ENCODE measurements around the gene EEIG2.
"Not testable (repeated sequence)": the region's sequence is repeated elsewhere in the genome, so short reads cannot be mapped to it uniquely, and the experiment has no call there.

Gene EEIG2

GRCh38 chr1:108532730-108533129 lies 27.2 kb upstream of the EEIG2 start:
- no peak overlapping the region for H3K27ac ChIP-seq (ENCODE audit: low read depth, low read length)
- H3K36me3 ChIP-seq (ENCODE audit: control insufficient read depth, insufficient read depth, low read length): no peaks in the 10 kb centered on the region
- no peak overlapping the region for H3K4me3 ChIP-seq (ENCODE audit: low read length)
- H3K4me1 ChIP-seq (ENCODE audit: control insufficient read depth, insufficient read depth, low read length): no peaks in the 10 kb centered on the region
- H3K9ac ChIP-seq (ENCODE audit: low read length): no peak overlapping the region
- H3K27me3 ChIP-seq (ENCODE audit: control insufficient read depth, insufficient read depth, low read length): no peaks in the 10 kb centered on the region

GRCh38 chr1:108533351-108534083 lies 26.4 kb upstream of the EEIG2 start:
- Histone ChIP-seq H3K4me1 (ENCODE audit: control insufficient read depth, insufficient read depth, low read length) (no peaks in the 10 kb centered on the region), H3K9ac (ENCODE audit: low read length) (no peak overlapping the region), H3K4me3 (ENCODE audit: low read length) (no peak overlapping the region), H3K27ac (ENCODE audit: low read depth, low read length) (no peak overlapping the region), H3K27me3 (ENCODE audit: control insufficient read depth, insufficient read depth, low read length) (no peaks in the 10 kb centered on the region), H3K36me3 (ENCODE audit: control insufficient read depth, insufficient read depth, low read length) (no peaks in the 10 kb centered on the region)

GRCh38 chr1:108534759-108535158 lies 25.1 kb upstream of the EEIG2 start:
- no peaks in the 10 kb centered on the region for H3K27me3 ChIP-seq (ENCODE audit: control insufficient read depth, insufficient read depth, low read length)

GRCh38 chr1:108535315-108535897 lies 24.5 kb upstream of the EEIG2 start:
- H3K36me3 ChIP-seq (ENCODE audit: control insufficient read depth, insufficient read depth, low read length); H3K27me3 ChIP-seq (ENCODE audit: control insufficient read depth, insufficient read depth, low read length); H3K27ac ChIP-seq (ENCODE audit: low read depth, low read length); H3K4me1 ChIP-seq (ENCODE audit: control insufficient read depth, insufficient read depth, low read length); H3K9ac ChIP-seq (ENCODE audit: low read length); H3K4me3 ChIP-seq (ENCODE audit: low read length): not testable (repeated sequence)

More at GRCh38 chr1:108534759-108535158, 25.1 kb upstream of the EEIG2 start:
- Histone ChIP-seq H3K9ac (ENCODE audit: low read length) (no peak overlapping the region), H3K27ac (ENCODE audit: low read depth, low read length) (no peak overlapping the region), H3K4me1 (ENCODE audit: control insufficient read depth, insufficient read depth, low read length) (no peaks in the 10 kb centered on the region), H3K4me3 (ENCODE audit: low read length) (no peak overlapping the region), H3K36me3 (ENCODE audit: control insufficient read depth, insufficient read depth, low read length) (no peaks in the 10 kb centered on the region)

- not testable (repeated sequence) for H3K36me3 ChIP-seq (ENCODE audit: control insufficient read depth, insufficient read depth, low read length); H3K27me3 ChIP-seq (ENCODE audit: control insufficient read depth, insufficient read depth, low read length); H3K4me1 ChIP-seq (ENCODE audit: control insufficient read depth, insufficient read depth, low read length); H3K4me3 ChIP-seq (ENCODE audit: low read length); H3K9ac ChIP-seq (ENCODE audit: low read length); H3K27ac ChIP-seq (ENCODE audit: low read depth, low read length)
Observed at GRCh38 chr1:108536021-108536420, 23.9 kb upstream of the EEIG2 start.

GRCh38 chr1:108536791-108537190 lies 23.1 kb upstream of the EEIG2 start:
- H3K27ac ChIP-seq (ENCODE audit: low read depth, low read length); H3K27me3 ChIP-seq (ENCODE audit: control insufficient read depth, insufficient read depth, low read length); H3K4me1 ChIP-seq (ENCODE audit: control insufficient read depth, insufficient read depth, low read length); H3K36me3 ChIP-seq (ENCODE audit: control insufficient read depth, insufficient read depth, low read length); H3K4me3 ChIP-seq (ENCODE audit: low read length); H3K9ac ChIP-seq (ENCODE audit: low read length): not testable (repeated sequence)

GRCh38 chr1:108537976-108538375 lies 21.9 kb upstream of the EEIG2 start:
- Histone ChIP-seq H3K4me1 (ENCODE audit: control insufficient read depth, insufficient read depth, low read length) (no peaks in the 10 kb centered on the region), H3K27ac (ENCODE audit: low read depth, low read length) (no peak overlapping the region), H3K9ac (ENCODE audit: low read length) (no peak overlapping the region), H3K27me3 (ENCODE audit: control insufficient read depth, insufficient read depth, low read length) (no peaks in the 10 kb centered on the region), H3K36me3 (ENCODE audit: control insufficient read depth, insufficient read depth, low read length) (no peaks in the 10 kb centered on the region), H3K4me3 (ENCODE audit: low read length) (no peak overlapping the region)

- Histone ChIP-seq H3K36me3 (ENCODE audit: control insufficient read depth, insufficient read depth, low read length) (no peaks in the 10 kb centered on the region), H3K4me1 (ENCODE audit: control insufficient read depth, insufficient read depth, low read length) (no peaks in the 10 kb centered on the region), H3K9ac (ENCODE audit: low read length) (no peak overlapping the region), H3K27ac (ENCODE audit: low read depth, low read length) (no peak overlapping the region), H3K4me3 (ENCODE audit: low read length) (no peak overlapping the region), H3K27me3 (ENCODE audit: control insufficient read depth, insufficient read depth, low read length) (no peaks in the 10 kb centered on the region)
Observed at GRCh38 chr1:108540977-108541376, 18.9 kb upstream of the EEIG2 start.

GRCh38 chr1:108541861-108542260 lies 18.0 kb upstream of the EEIG2 start:
- Histone ChIP-seq H3K27me3 (ENCODE audit: control insufficient read depth, insufficient read depth, low read length) (no peaks in the 10 kb centered on the region), H3K36me3 (ENCODE audit: control insufficient read depth, insufficient read depth, low read length) (no peaks in the 10 kb centered on the region), H3K4me1 (ENCODE audit: control insufficient read depth, insufficient read depth, low read length) (no peaks in the 10 kb centered on the region), H3K4me3 (ENCODE audit: low read length) (no peak overlapping the region), H3K27ac (ENCODE audit: low read depth, low read length) (no peak overlapping the region), H3K9ac (ENCODE audit: low read length) (no peak overlapping the region)

- H3K4me1 ChIP-seq (ENCODE audit: control insufficient read depth, insufficient read depth, low read length); H3K9ac ChIP-seq (ENCODE audit: low read length); H3K36me3 ChIP-seq (ENCODE audit: control insufficient read depth, insufficient read depth, low read length): not testable (repeated sequence)
Observed at GRCh38 chr1:108547493-108547892, 12.4 kb upstream of the EEIG2 start.

GRCh38 chr1:108551137-108551862 lies 8.6 kb upstream of the EEIG2 start:
- no peaks in the 10 kb centered on the region for H3K4me1 ChIP-seq (ENCODE audit: control insufficient read depth, insufficient read depth, low read length)
- no peak overlapping the region for H3K27ac ChIP-seq (ENCODE audit: low read depth, low read length)
- no peak overlapping the region for H3K9ac ChIP-seq (ENCODE audit: low read length)
- no peaks in the 10 kb centered on the region for H3K27me3 ChIP-seq (ENCODE audit: control insufficient read depth, insufficient read depth, low read length)
- H3K36me3 ChIP-seq (ENCODE audit: control insufficient read depth, insufficient read depth, low read length): no peaks in the 10 kb centered on the region
- H3K4me3 ChIP-seq (ENCODE audit: low read length): no peak overlapping the region

More at GRCh38 chr1:108547493-108547892, 12.4 kb upstream of the EEIG2 start:
- not testable (repeated sequence) for H3K27ac ChIP-seq (ENCODE audit: low read depth, low read length); H3K27me3 ChIP-seq (ENCODE audit: control insufficient read depth, insufficient read depth, low read length); H3K4me3 ChIP-seq (ENCODE audit: low read length)

- Histone ChIP-seq H3K9ac (ENCODE audit: low read length) (no peak overlapping the region), H3K36me3 (ENCODE audit: control insufficient read depth, insufficient read depth, low read length) (no peaks in the 10 kb centered on the region), H3K27ac (ENCODE audit: low read depth, low read length) (no peak overlapping the region), H3K27me3 (ENCODE audit: control insufficient read depth, insufficient read depth, low read length) (no peaks in the 10 kb centered on the region), H3K4me1 (ENCODE audit: control insufficient read depth, insufficient read depth, low read length) (no peaks in the 10 kb centered on the region), H3K4me3 (ENCODE audit: low read length) (no peak overlapping the region)
Observed at GRCh38 chr1:108553905-108554304, 6.0 kb upstream of the EEIG2 start.

Measured in rectal smooth muscle tissue (tissue), 1 donor.